Progenitor cell of endocrine pancreas (in vitro differentiated cells): ENCODE results near the gene PAEP. TPM values are rescaled to one million over a fixed set of nuclear protein-coding genes. Genes with fewer than 3 reads are reported as not detected.

Experiments used
- DNase-seq: peaks from one replicate; pipeline ENCODE4 v3.0.0; 2021; ENCODE audit warnings: low spot score; ENCODE audit not compliant: unreplicated experiment
- H3K27ac Mint-ChIP-seq: 2 replicates; pipeline ENCODE4 v1.8.0; 2021; ENCODE audit warnings: mild to moderate bottlenecking, moderate library complexity, mixed read lengths
- H3K27me3 Mint-ChIP-seq: 2 replicates; pipeline ENCODE4 v1.8.0; 2021; ENCODE audit warnings: mixed read lengths
- H3K36me3 Mint-ChIP-seq: 2 replicates; pipeline ENCODE4 v1.8.0; 2022; ENCODE audit warnings: mixed read lengths; ENCODE audit not compliant: insufficient read depth
- H3K4me1 Mint-ChIP-seq: 2 replicates; pipeline ENCODE4 v1.8.0; 2021; ENCODE audit warnings: low read depth, mixed read lengths
- H3K4me3 Mint-ChIP-seq: 2 replicates; pipeline ENCODE4 v1.8.0; 2021; ENCODE audit warnings: low read depth, mild to moderate bottlenecking, moderate library complexity, mixed read lengths
- H3K9me3 Mint-ChIP-seq: 2 replicates; pipeline ENCODE4 v1.8.0; 2021; ENCODE audit warnings: low read depth, mixed read lengths
- total RNA-seq: library from RNA; stranded (reverse); gene quantifications from 2 replicates; pipeline ENCODE4 v1.2.1, GENCODE V29; 2021
- TF ChIP-seq, protein P1 (sequence below): fragments of 200-600 bp; sonication (generic); IDR thresholded peaks from one replicate; pipeline ENCODE4 v1.5.0; 2021; ENCODE audit warnings: antibody characterized with exemption, mild to moderate bottlenecking; ENCODE audit not compliant: unreplicated experiment

Gene PAEP
- total RNA-seq, 1 donor from 2014 or later = not detected

DNA sequence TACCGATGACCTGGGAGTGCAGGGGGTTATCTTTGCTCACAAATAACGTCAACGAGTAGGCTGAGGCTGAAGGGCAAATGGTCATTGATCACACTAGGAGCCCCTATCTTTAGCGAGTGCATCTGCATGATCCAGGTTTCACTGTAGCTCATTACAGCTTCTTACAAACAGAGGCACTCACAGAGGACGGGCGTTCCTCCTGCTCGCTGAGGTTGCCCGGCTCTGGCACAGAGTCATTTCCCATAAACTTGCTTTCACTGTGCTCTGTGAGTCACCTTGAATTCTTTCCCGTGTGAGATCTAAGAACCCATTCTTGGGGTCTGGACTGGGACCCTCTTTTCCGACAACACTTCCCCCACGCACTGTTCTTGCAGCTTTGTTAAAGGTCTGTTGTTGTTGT lies 1.9 kb upstream of the PAEP start:
- TF ChIP-seq, protein P1, sequence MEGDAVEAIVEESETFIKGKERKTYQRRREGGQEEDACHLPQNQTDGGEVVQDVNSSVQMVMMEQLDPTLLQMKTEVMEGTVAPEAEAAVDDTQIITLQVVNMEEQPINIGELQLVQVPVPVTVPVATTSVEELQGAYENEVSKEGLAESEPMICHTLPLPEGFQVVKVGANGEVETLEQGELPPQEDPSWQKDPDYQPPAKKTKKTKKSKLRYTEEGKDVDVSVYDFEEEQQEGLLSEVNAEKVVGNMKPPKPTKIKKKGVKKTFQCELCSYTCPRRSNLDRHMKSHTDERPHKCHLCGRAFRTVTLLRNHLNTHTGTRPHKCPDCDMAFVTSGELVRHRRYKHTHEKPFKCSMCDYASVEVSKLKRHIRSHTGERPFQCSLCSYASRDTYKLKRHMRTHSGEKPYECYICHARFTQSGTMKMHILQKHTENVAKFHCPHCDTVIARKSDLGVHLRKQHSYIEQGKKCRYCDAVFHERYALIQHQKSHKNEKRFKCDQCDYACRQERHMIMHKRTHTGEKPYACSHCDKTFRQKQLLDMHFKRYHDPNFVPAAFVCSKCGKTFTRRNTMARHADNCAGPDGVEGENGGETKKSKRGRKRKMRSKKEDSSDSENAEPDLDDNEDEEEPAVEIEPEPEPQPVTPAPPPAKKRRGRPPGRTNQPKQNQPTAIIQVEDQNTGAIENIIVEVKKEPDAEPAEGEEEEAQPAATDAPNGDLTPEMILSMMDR = no peak
- no peak for DNase-seq
- Mint-ChIP-seq H3K27me3 (peaks cover 6% of the 10 kb centered on the region), H3K27ac (no peak overlapping the region), H3K9me3 (no peaks in the 10 kb centered on the region), H3K36me3 (no peaks in the 10 kb centered on the region), H3K4me1 (peaks cover 5% of the 10 kb centered on the region), H3K4me3 (no peak overlapping the region)

GRCh38 chr9:135562235-135562745 lies 734 bp downstream of the PAEP start:
- H3K27me3 Mint-ChIP-seq = peaks cover 9% of the 10 kb centered on the region
- no peak overlapping the region for H3K27ac Mint-ChIP-seq
- TF ChIP-seq, protein P1 = no peak
- H3K4me1 Mint-ChIP-seq = peaks cover 5% of the 10 kb centered on the region
- no peaks in the 10 kb centered on the region for H3K36me3 Mint-ChIP-seq
- DNase-seq = no peak
- H3K9me3 Mint-ChIP-seq = no peaks in the 10 kb centered on the region
- H3K4me3 Mint-ChIP-seq = no peak overlapping the region

DNA sequence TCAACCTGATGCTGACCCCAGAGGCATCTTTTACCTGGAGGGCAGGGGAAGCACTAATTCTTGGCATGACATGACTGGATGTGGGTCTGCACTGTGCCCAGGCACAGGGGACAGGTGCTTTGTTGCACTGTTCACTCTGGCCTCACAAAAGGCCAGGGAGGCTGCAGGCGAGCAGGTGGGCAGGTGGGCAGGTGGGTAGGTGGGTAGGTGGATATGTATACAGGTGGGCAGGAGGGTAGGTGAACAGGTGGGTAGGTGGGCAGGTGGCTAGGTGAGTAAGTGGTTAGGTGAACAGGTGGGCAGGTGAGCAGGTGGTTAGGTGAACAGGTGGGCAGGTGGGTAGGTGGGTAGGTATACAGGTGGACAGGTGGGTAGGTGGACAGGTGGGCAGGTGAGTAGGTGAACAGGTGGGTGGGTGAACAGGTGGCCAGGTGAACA lies 1.5 kb downstream of the PAEP start:
- H3K9me3 Mint-ChIP-seq = no peaks in the 10 kb centered on the region
- H3K27ac Mint-ChIP-seq = no peak overlapping the region
- TF ChIP-seq, protein P1 = no peak
- no peak for DNase-seq
- no peaks in the 10 kb centered on the region for H3K36me3 Mint-ChIP-seq
- H3K4me1 Mint-ChIP-seq = peaks cover 5% of the 10 kb centered on the region
- no peak overlapping the region for H3K4me3 Mint-ChIP-seq
- peaks cover 9% of the 10 kb centered on the region for H3K27me3 Mint-ChIP-seq

DNA sequence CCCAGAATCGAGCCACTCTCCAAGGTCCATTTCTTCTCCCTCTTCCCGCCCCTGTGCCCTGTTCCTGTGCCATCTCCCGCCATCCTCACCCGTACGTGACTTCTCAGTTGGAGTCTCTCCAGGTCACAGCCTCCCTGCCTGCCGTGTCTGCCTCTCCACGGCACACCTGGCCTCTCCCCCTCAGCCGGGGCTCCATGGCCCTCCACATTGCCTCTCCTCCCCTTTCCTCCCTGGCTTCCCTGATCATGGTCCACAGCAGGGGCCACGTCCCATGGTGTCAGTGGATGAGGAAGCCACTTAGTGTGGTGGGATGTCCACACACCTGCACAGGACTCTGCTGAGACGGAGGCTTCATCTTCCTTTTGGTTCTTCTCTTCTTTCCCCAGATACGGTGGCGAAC lies 2.3 kb downstream of the PAEP start:
- H3K27ac Mint-ChIP-seq = no peak overlapping the region
- H3K9me3 Mint-ChIP-seq = peaks cover under 1% of the 10 kb centered on the region
- TF ChIP-seq, protein P1 = no peak
- no peak for DNase-seq
- peaks cover 9% of the 10 kb centered on the region for H3K27me3 Mint-ChIP-seq
- peaks cover 5% of the 10 kb centered on the region for H3K4me1 Mint-ChIP-seq
- H3K36me3 Mint-ChIP-seq = no peaks in the 10 kb centered on the region
- H3K4me3 Mint-ChIP-seq = no peak overlapping the region

DNA sequence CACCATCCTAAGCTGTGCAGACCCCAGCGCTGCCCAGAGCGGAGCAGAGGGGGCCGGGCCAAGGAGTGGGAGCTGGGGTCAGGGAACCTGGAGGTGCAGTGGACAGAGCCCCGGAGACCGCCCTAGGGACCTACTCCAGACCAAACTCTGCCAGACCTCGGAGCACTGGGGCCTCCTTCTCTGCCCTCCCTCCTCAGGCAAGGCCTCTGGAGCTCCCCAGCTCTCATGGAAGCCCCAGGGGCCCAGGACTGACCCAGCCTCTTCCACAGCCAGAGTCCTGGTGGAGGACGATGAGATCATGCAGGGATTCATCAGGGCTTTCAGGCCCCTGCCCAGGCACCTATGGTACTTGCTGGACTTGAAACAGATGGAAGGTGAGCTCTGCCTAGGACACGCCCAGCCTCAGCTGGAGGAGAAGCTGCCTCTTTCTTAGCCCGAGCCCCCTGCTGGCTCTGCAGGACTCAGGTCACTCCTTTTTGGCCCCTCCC lies 3.6 kb downstream of the PAEP start:
- Mint-ChIP-seq H3K36me3 (no peaks in the 10 kb centered on the region), H3K9me3 (peaks cover 11% of the 10 kb centered on the region), H3K27me3 (peaks cover 15% of the 10 kb centered on the region), H3K27ac (no peak overlapping the region), H3K4me1 (peaks cover 2% of the 10 kb centered on the region), H3K4me3 (no peak overlapping the region)
- TF ChIP-seq, protein P1 = peak; percentile 13
- DNase-seq = no peak
